ENCODE results near the gene FAHD1. TPM values are rescaled to one million over a fixed set of nuclear protein-coding genes. Genes with fewer than 3 reads are reported as not detected.

Gene FAHD1
- total RNA-seq, 2 experiments from 2014 or later, result 17.9 to 20.1 TPM

- DNase-seq, result no peak
- no peaks in the 10 kb centered on the region for H3K9me3 Mint-ChIP-seq
- no peak overlapping the region for H3K27ac Mint-ChIP-seq
- H3K27me3 Mint-ChIP-seq, result no peaks in the 10 kb centered on the region
- H3K4me3 Mint-ChIP-seq, result no peak overlapping the region
- H3K4me1 Mint-ChIP-seq, result peaks cover 4% of the 10 kb centered on the region
- H3K36me3 Mint-ChIP-seq, result peaks cover 4% of the 10 kb centered on the region
These were observed 8.0 kb upstream of the FAHD1 start for GRCh38 chr16:1818873-1819525.

- no peaks in the 10 kb centered on the region for H3K9me3 Mint-ChIP-seq
- H3K27ac Mint-ChIP-seq, result no peak overlapping the region
- no peaks in the 10 kb centered on the region for H3K27me3 Mint-ChIP-seq
- DNase-seq, result no peak
- H3K4me3 Mint-ChIP-seq, result no peak overlapping the region
- H3K4me1 Mint-ChIP-seq, result peaks cover 6% of the 10 kb centered on the region
- peaks cover 4% of the 10 kb centered on the region for H3K36me3 Mint-ChIP-seq
These were observed 7.4 kb upstream of the FAHD1 start for GRCh38 chr16:1819611-1820010.

- H3K4me3 Mint-ChIP-seq, result no peak overlapping the region
- H3K27me3 Mint-ChIP-seq, result no peaks in the 10 kb centered on the region
- H3K27ac Mint-ChIP-seq, result no peak overlapping the region
- peaks cover 8% of the 10 kb centered on the region for H3K4me1 Mint-ChIP-seq
- H3K36me3 Mint-ChIP-seq, result peaks cover 3% of the 10 kb centered on the region
- no peaks in the 10 kb centered on the region for H3K9me3 Mint-ChIP-seq
- no peak for DNase-seq
These were observed 6.7 kb upstream of the FAHD1 start for GRCh38 chr16:1820096-1820945.

GRCh38 chr16:1820946-1821290 is 6.1 kb upstream of the FAHD1 start:
- Mint-ChIP-seq H3K27me3 (no peaks in the 10 kb centered on the region), H3K4me3 (no peak overlapping the region), H3K4me1 (peaks cover 12% of the 10 kb centered on the region), H3K9me3 (no peaks in the 10 kb centered on the region), H3K27ac (no peak overlapping the region), H3K36me3 (peaks cover 2% of the 10 kb centered on the region)
- no peak for DNase-seq

- no peak overlapping the region for H3K27ac Mint-ChIP-seq
- H3K27me3 Mint-ChIP-seq, result no peaks in the 10 kb centered on the region
- no peak for DNase-seq
- peaks cover 12% of the 10 kb centered on the region for H3K4me1 Mint-ChIP-seq
- no peaks in the 10 kb centered on the region for H3K9me3 Mint-ChIP-seq
- H3K36me3 Mint-ChIP-seq, result peaks cover 2% of the 10 kb centered on the region
- no peak overlapping the region for H3K4me3 Mint-ChIP-seq
These were observed 5.0 kb upstream of the FAHD1 start for GRCh38 chr16:1821861-1822611.

GRCh38 chr16:1822801-1823200 is 4.2 kb upstream of the FAHD1 start:
- Mint-ChIP-seq H3K27me3 (no peaks in the 10 kb centered on the region), H3K4me1 (peaks cover 15% of the 10 kb centered on the region), H3K36me3 (peaks cover 3% of the 10 kb centered on the region), H3K9me3 (no peaks in the 10 kb centered on the region), H3K27ac (no peak overlapping the region), H3K4me3 (no peak overlapping the region)
- no peak for DNase-seq

GRCh38 chr16:1823821-1824220 is 3.2 kb upstream of the FAHD1 start:
- H3K27ac Mint-ChIP-seq, result no peak overlapping the region
- peaks cover 21% of the 10 kb centered on the region for H3K4me1 Mint-ChIP-seq
- no peaks in the 10 kb centered on the region for H3K27me3 Mint-ChIP-seq
- no peaks in the 10 kb centered on the region for H3K9me3 Mint-ChIP-seq
- H3K4me3 Mint-ChIP-seq, result no peak overlapping the region
- no peak for DNase-seq
- peaks cover 3% of the 10 kb centered on the region for H3K36me3 Mint-ChIP-seq

- H3K9me3 Mint-ChIP-seq, result no peaks in the 10 kb centered on the region
- H3K27ac Mint-ChIP-seq, result peak overlapping the region; percentile 67
- H3K27me3 Mint-ChIP-seq, result no peaks in the 10 kb centered on the region
- peak overlapping the region; percentile 80 for H3K4me3 Mint-ChIP-seq
- no peak for DNase-seq
- peaks cover 3% of the 10 kb centered on the region for H3K36me3 Mint-ChIP-seq
- H3K4me1 Mint-ChIP-seq, result peaks cover 35% of the 10 kb centered on the region
These were observed 1.6 kb upstream of the FAHD1 start for GRCh38 chr16:1825381-1825863.

- peak overlapping the region; percentile 67 for H3K27ac Mint-ChIP-seq
- H3K27me3 Mint-ChIP-seq, result no peaks in the 10 kb centered on the region
- peaks cover 1% of the 10 kb centered on the region for H3K36me3 Mint-ChIP-seq
- peak; percentile 83 for DNase-seq
- no peaks in the 10 kb centered on the region for H3K9me3 Mint-ChIP-seq
- H3K4me3 Mint-ChIP-seq, result peak overlapping the region; percentile 80
- H3K4me1 Mint-ChIP-seq, result peaks cover 37% of the 10 kb centered on the region
These were observed 929 bp upstream of the FAHD1 start for GRCh38 chr16:1825864-1826690.

- H3K4me3 Mint-ChIP-seq, result peak overlapping the region; percentile 93
- H3K36me3 Mint-ChIP-seq, result peaks cover 3% of the 10 kb centered on the region
- H3K27me3 Mint-ChIP-seq, result no peaks in the 10 kb centered on the region
- peaks cover 35% of the 10 kb centered on the region for H3K4me1 Mint-ChIP-seq
- H3K27ac Mint-ChIP-seq, result no peak overlapping the region
- H3K9me3 Mint-ChIP-seq, result no peaks in the 10 kb centered on the region
- no peak for DNase-seq
These were observed 1.8 kb downstream of the FAHD1 start for GRCh38 chr16:1828645-1829410.

GRCh38 chr16:1830213-1830612 is 3.2 kb downstream of the FAHD1 start:
- Mint-ChIP-seq H3K27me3 (no peaks in the 10 kb centered on the region), H3K9me3 (no peaks in the 10 kb centered on the region), H3K27ac (no peak overlapping the region), H3K4me3 (no peak overlapping the region), H3K4me1 (peaks cover 30% of the 10 kb centered on the region), H3K36me3 (peaks cover 3% of the 10 kb centered on the region)
- DNase-seq, result no peak

GRCh38 chr16:1831186-1832075 is 4.4 kb downstream of the FAHD1 start:
- Mint-ChIP-seq H3K36me3 (peaks cover 3% of the 10 kb centered on the region), H3K9me3 (no peaks in the 10 kb centered on the region), H3K4me3 (no peak overlapping the region)

GRCh38 chr16:1832838-1833454 is 5.9 kb downstream of the FAHD1 start:
- Mint-ChIP-seq H3K36me3 (peaks cover 2% of the 10 kb centered on the region), H3K27ac (no peak overlapping the region), H3K4me3 (no peak overlapping the region), H3K9me3 (no peaks in the 10 kb centered on the region), H3K27me3 (no peaks in the 10 kb centered on the region), H3K4me1 (peaks cover 22% of the 10 kb centered on the region)
- DNase-seq, result no peak

More at GRCh38 chr16:1831186-1832075, 4.4 kb downstream of the FAHD1 start:
- H3K4me1 Mint-ChIP-seq, result peaks cover 26% of the 10 kb centered on the region
- DNase-seq, result no peak
- no peaks in the 10 kb centered on the region for H3K27me3 Mint-ChIP-seq
- no peak overlapping the region for H3K27ac Mint-ChIP-seq
